GM23338 (cell line): ENCODE measurements around the gene RPS15.

ENCODE experiments used
- CREB1 ChIP-seq: fragments of 250-450 bp; sonication (Bioruptor Pico); IDR thresholded peaks from 2 replicates; pipeline ENCODE4 v1.5.0; 2020; ENCODE audit warnings: low read depth, mild to moderate bottlenecking, moderate library complexity
- EZH2 ChIP-seq: fragments of 200-600 bp; sonication (generic); IDR thresholded peaks from one replicate; pipeline ENCODE4 v1.8.0; 2017; ENCODE audit warnings: antibody characterized with exemption, mild to moderate bottlenecking, low read depth; ENCODE audit not compliant: unreplicated experiment
- EZH2phosphoT487 ChIP-seq: fragments of 200-600 bp; sonication (generic); IDR thresholded peaks from one replicate; pipeline ENCODE4 v1.8.1; 2018; ENCODE audit warnings: antibody characterized with exemption; ENCODE audit not compliant: unreplicated experiment
- JUNB ChIP-seq: IDR thresholded peaks from one replicate; pipeline ENCODE4 v1.6.1; 2016; ENCODE audit warnings: antibody characterized with exemption; ENCODE audit not compliant: unreplicated experiment
- NANOG ChIP-seq: IDR thresholded peaks from 2 replicates; pipeline ENCODE4 v1.6.1; 2016; ENCODE audit warnings: antibody characterized with exemption, borderline replicate concordance
- POLR2AphosphoS5 ChIP-seq: IDR thresholded peaks from 2 replicates; pipeline ENCODE4 v1.6.1; 2016; ENCODE audit warnings: antibody characterized with exemption, low read depth
- ZNF114 ChIP-seq: fragments of 250-450 bp; sonication (Bioruptor Pico); IDR thresholded peaks from 2 replicates; pipeline ENCODE4 v1.5.0; 2020; ENCODE audit warnings: mild to moderate bottlenecking, moderate library complexity
- TF ChIP-seq, protein P1 (sequence below), 2 experiments: fragments of 200-600 bp in 1 of 2; sonication (generic) in 1 of 2; conservative IDR thresholded peaks; 2 replicates each; pipeline versions ENCODE4 v1.5.1 to v1.6.1; 2016 to 2017; ENCODE audit warnings: antibody characterized with exemption in 2 of 2, low read depth in 2 of 2, mild to moderate bottlenecking in 2 of 2, moderate library complexity in 1 of 2
- TF ChIP-seq, protein P2 (sequence below): IDR thresholded peaks from 2 replicates; pipeline ENCODE4 v1.6.1; 2016; ENCODE audit warnings: antibody characterized with exemption
- TF ChIP-seq, protein P3 (sequence below): IDR thresholded peaks from one replicate; pipeline ENCODE4 v1.6.1; 2018; ENCODE audit warnings: antibody characterized with exemption; ENCODE audit not compliant: unreplicated experiment

DNA sequence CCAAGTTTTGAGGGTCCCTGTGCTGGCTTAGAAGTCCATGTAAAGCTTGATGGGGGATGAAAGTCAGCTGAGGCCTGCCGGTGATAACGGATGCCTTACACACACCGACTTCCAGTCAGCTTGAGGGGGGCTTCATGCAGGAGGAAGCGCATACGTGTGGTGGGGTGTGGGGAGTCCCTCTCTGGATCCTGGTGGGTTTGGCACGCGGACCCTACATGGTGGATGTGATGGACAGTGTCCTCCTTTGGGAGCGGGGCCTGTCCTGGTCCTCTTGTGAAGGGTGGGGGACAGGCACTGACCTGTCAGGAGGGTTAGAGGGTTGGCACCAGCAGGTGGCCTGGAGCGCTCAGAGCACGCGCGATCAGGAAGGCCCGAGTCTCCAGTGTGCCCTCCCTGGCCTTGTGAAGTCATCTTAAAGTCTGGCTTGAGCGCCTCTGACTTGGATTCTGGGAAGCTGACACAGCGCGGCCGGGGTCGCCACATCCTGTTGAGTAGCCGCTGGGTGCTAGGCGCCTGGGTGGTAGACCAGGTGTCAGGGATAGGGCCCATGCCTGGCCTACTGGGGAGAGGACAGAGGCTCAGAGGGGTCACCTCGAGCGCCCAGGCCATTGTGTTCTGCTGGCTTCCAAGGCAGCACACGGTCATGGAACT lies 27.9 kb upstream of the RPS15 start:
- TF ChIP-seq, protein P1, sequence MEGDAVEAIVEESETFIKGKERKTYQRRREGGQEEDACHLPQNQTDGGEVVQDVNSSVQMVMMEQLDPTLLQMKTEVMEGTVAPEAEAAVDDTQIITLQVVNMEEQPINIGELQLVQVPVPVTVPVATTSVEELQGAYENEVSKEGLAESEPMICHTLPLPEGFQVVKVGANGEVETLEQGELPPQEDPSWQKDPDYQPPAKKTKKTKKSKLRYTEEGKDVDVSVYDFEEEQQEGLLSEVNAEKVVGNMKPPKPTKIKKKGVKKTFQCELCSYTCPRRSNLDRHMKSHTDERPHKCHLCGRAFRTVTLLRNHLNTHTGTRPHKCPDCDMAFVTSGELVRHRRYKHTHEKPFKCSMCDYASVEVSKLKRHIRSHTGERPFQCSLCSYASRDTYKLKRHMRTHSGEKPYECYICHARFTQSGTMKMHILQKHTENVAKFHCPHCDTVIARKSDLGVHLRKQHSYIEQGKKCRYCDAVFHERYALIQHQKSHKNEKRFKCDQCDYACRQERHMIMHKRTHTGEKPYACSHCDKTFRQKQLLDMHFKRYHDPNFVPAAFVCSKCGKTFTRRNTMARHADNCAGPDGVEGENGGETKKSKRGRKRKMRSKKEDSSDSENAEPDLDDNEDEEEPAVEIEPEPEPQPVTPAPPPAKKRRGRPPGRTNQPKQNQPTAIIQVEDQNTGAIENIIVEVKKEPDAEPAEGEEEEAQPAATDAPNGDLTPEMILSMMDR (conservative IDR thresholded peaks at IDR 0.05; ENCODE audit: low read depth in 2 of 2): no peak
- TF ChIP-seq, protein P2, sequence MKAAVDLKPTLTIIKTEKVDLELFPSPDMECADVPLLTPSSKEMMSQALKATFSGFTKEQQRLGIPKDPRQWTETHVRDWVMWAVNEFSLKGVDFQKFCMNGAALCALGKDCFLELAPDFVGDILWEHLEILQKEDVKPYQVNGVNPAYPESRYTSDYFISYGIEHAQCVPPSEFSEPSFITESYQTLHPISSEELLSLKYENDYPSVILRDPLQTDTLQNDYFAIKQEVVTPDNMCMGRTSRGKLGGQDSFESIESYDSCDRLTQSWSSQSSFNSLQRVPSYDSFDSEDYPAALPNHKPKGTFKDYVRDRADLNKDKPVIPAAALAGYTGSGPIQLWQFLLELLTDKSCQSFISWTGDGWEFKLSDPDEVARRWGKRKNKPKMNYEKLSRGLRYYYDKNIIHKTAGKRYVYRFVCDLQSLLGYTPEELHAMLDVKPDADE: no peak
- no peak for TF ChIP-seq POLR2AphosphoS5
- TF ChIP-seq JUNB: no peak
- TF ChIP-seq, protein P3, sequence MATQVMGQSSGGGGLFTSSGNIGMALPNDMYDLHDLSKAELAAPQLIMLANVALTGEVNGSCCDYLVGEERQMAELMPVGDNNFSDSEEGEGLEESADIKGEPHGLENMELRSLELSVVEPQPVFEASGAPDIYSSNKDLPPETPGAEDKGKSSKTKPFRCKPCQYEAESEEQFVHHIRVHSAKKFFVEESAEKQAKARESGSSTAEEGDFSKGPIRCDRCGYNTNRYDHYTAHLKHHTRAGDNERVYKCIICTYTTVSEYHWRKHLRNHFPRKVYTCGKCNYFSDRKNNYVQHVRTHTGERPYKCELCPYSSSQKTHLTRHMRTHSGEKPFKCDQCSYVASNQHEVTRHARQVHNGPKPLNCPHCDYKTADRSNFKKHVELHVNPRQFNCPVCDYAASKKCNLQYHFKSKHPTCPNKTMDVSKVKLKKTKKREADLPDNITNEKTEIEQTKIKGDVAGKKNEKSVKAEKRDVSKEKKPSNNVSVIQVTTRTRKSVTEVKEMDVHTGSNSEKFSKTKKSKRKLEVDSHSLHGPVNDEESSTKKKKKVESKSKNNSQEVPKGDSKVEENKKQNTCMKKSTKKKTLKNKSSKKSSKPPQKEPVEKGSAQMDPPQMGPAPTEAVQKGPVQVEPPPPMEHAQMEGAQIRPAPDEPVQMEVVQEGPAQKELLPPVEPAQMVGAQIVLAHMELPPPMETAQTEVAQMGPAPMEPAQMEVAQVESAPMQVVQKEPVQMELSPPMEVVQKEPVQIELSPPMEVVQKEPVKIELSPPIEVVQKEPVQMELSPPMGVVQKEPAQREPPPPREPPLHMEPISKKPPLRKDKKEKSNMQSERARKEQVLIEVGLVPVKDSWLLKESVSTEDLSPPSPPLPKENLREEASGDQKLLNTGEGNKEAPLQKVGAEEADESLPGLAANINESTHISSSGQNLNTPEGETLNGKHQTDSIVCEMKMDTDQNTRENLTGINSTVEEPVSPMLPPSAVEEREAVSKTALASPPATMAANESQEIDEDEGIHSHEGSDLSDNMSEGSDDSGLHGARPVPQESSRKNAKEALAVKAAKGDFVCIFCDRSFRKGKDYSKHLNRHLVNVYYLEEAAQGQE: no peak
- no peak for TF ChIP-seq EZH2
- no peak for TF ChIP-seq NANOG
- TF ChIP-seq EZH2phosphoT487: no peak
- no peak for TF ChIP-seq CREB1
- no peak for TF ChIP-seq ZNF114 (CRISPR knock-in tag)
